SU-DHL-6 (cell line): Measurements from ENCODE around the gene CDH16.

Experiments used
- CTCF ChIP-seq: fragments of 200-600 bp; sonication (generic); IDR thresholded peaks from one replicate; pipeline ENCODE4 v1.5.1; 2017; ENCODE audit warnings: antibody characterized with exemption, mild to moderate bottlenecking, low read length, moderate library complexity; ENCODE audit not compliant: insufficient read depth, poor library complexity, severe bottlenecking
- EZH2phosphoT487 ChIP-seq: fragments of 200-600 bp; sonication (generic), shearing (Covaris generic); conservative IDR thresholded peaks from 2 replicates; pipeline ENCODE4 v1.6.1; 2018; ENCODE audit warnings: mild to moderate bottlenecking, antibody characterized with exemption, low read length, moderate library complexity, mixed read lengths

- TF ChIP-seq CTCF, result peak; percentile 89
- TF ChIP-seq EZH2phosphoT487, result no peak
Observed at GRCh38 chr16:66947302-66948065, 28.8 kb upstream of the CDH16 start.
